Erythroblast (primary cell): Measurements from ENCODE around the gene LRIT1.

Source experiments
- GATA1 ChIP-seq: IDR thresholded peaks from 2 replicates; pipeline ENCODE4 v1.6.1; 2011; ENCODE audit warnings: low read depth, mild to moderate bottlenecking, control low read depth, low read length, moderate library complexity
- POLR2A ChIP-seq: IDR thresholded peaks from 2 replicates; pipeline ENCODE4 v1.6.1; 2011; ENCODE audit warnings: mild to moderate bottlenecking, low read length

DNA sequence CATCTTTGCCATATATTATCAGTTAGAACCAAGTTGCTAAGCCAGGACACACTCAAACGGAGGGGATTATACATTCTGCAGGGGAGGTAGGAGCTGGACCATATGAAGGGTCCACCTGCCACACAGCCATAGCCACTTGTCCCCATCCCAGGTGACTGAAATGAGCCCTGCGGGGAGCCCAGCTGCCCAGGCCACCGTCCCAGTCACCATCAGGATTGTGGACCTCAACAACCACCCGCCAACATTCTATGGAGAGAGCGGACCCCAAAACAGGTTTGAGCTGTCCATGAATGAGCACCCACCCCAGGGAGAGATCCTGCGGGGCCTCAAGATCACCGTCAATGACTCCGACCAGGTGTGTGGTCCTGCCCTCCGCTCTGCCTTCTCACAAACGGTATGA is 33.3 kb downstream of the LRIT1 start:
- TF ChIP-seq POLR2A (no peak), GATA1 (no peak)
